Esophagus squamous epithelium (tissue), 4 donors: ENCODE measurements around the gene RANBP2.

ENCODE experiments used
- CTCF ChIP-seq, 6 experiments: fragments of 450-650 bp in 4 of 6; fragments of 200-600 bp in 2 of 6; sonication (generic) in 2 of 6; IDR thresholded peaks; one replicate each; pipeline ENCODE4 v1.5.1; 2016 to 2019; ENCODE audit warnings: antibody characterized with exemption in 6 of 6, mild to moderate bottlenecking in 4 of 6, moderate library complexity in 4 of 6
- POLR2A ChIP-seq, 4 donors: fragments of 450-650 bp; IDR thresholded peaks; one replicate each; pipeline ENCODE4 v1.6.1; 2017; ENCODE audit warnings: antibody characterized with exemption in 4 of 4, mild to moderate bottlenecking in 4 of 4, moderate library complexity in 3 of 4

- TF ChIP-seq CTCF (IDR thresholded peaks at IDR 0.05) (no peak), POLR2A (IDR thresholded peaks at IDR 0.05) (no peak)
Measured at GRCh38 chr2:108691447-108691846, 27.8 kb upstream of the RANBP2 start.
